HG02884 (cell line): ENCODE measurements around the gene VOPP1.

Experiments used
- ATAC-seq: cut with Tn5 transposase; IDR thresholded peaks from one replicate; pipeline ENCODE4 v1.9.1; 2021; ENCODE audit warnings: mild to moderate bottlenecking, moderate library complexity; ENCODE audit not compliant: unreplicated experiment

VOPP1 gene

GRCh38 chr7:55441002-55441401 is 131.3 kb downstream of the VOPP1 start:
- no peak for ATAC-seq

DNA sequence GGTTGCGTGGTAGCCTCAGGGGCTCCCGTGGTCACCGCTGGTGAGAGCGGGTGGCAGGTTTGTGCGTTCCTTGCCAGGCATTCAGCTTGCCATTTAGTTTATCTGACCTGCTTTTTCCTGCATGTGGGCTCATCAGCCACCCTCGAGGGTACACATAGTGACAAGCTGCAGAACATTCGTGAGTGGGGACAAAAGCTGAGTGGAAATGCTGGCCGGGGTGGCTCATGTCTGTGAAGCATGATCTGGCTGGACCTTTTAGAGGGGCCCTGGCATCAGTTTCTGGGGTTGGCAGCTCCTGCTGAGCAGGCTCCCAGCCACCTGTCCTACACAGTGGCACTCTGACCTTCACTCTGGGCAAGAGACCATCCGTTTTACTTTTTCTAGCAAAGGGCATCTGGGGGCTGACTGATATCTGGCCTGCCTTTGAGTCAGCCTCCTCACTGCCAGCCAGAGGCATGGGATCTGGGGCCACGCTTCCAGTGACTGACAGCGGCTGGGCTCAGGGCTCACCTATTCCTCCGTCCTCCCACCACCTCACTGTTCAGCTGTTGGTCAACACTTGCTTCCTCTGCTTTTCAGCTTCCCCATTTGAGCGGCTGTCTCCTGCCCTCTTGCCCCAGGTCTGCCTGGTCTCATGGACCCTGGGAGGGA is 132.1 kb downstream of the VOPP1 start:
- no peak for ATAC-seq

DNA sequence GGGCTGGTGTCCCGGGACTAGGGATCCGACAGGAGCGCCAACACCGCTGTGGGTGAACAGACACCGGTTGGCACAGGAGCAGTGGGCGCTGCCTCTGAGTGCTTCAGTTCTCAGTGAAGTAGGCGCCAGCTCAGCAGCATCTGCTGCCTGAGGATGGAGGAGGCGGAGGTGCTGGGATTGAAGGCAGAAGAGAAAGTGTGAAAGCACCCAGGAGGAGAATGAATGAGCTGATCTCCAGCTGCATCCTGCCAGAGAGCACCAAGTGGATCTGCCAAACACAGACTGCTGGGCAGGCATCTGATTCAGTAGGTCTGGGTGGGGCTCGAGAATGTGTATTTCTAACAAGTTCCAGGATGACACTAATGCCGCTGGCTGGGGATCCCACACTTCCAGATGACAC is 132.7 kb downstream of the VOPP1 start:
- no peak for ATAC-seq

DNA sequence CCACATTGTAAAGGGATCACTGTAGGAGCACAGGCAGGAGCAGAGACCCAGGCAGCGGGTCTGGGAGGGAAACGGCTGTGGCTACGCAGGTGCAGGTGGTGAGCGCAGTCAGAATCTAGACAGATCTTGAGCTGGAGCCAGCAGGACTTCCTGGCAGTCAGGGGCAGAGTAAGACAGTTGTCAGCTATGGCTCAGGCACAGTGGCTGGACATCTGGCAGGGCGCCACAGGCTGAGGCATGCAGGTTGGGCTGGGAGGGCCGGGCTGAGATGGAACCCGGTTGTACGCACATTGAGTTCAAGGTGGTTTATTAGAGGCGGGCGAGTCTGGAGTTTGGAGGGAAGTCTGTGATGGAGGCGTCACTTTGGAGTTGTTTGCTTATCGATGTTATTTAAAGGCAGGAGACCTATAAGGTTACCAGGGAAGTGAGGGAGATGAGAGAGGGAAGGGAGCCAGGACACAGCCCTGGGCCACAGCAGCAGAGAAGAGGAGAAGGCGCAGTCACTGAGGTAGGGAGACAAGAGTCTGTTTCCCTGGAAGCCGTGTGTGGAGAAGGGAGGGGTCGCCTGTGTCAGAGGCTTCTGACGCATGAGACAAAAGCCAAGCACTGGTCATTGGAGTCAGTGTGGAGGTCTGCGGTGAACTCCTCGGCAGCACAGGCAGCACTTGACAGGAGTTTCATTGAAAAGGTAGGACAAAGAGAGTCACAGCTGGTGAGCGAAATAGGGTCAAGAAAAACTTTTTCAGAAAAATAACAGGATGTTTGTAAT is 133.4 kb downstream of the VOPP1 start:
- ATAC-seq = no peak

DNA sequence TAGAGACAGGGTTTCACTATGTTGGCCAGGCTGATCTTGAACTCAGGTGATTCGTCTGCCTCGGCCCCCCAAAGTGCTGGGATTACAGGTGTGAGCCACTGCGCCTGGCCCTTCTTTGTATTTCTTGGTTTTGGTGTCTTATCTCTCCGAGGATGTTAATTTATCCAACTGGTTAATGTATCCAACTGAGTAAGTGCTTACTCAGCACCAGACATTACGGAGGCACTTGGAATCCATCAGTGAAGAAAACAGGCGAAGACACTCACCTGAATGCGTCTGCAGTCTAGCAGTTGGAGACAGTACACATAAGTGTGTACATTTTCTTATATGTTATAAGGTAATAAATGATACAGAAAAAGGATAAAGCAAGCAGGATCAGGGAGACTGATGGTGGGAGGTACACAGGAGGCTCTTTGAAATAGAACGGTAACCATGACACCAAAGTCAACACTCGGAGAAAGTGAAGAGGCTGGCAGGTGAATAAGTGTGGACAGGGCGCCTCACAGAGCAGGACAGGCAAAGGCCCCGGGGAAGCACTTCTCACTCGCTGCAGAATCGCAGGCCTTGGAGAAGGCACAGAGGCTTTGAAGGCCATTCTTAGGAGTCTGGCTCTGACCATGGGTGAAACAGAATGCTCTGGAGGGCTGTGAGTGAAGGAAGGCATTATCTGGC is 134.1 kb downstream of the VOPP1 start:
- ATAC-seq = no peak

DNA sequence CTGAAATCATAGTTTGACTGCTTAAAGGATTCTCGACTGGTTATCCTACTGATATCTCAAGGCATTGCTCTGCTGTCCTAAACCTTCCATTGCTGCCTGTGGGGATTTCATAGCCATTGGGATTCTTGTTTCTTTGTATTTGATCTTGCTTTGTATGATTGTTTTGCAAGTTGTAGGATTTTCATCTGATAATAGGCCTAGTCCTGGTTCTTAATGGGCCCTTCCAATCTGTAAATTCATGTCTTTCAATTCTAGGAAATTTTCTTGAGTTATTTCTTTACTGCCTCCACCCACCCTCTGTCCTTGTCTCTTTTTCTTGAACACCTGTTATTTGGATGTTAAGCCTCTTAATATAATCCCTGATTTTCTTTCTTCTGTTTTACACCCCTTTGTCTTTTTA is 134.9 kb downstream of the VOPP1 start:
- no peak for ATAC-seq

GRCh38 chr7:55436457-55436856 is 135.8 kb downstream of the VOPP1 start:
- no peak for ATAC-seq

DNA sequence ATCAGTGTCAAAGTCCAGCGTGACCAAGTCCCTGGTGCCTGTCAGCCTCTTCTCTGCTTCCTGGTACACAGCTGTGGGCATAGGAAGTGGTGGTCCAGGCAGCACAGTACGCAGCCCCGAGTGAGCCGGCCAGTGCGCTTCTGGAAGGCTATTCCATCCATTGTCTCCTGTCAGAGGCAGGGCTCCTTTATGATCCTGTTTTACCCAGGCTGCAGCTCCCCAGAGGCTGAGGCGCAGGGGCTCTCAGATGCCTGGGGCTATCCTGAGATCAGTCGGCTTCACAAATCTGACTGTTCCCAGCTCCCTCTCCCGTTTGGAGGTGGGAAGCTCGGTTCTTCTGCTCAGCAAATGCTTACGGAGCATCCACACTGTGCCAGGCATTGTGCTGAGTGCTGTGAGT is 136.8 kb downstream of the VOPP1 start:
- no peak for ATAC-seq

DNA sequence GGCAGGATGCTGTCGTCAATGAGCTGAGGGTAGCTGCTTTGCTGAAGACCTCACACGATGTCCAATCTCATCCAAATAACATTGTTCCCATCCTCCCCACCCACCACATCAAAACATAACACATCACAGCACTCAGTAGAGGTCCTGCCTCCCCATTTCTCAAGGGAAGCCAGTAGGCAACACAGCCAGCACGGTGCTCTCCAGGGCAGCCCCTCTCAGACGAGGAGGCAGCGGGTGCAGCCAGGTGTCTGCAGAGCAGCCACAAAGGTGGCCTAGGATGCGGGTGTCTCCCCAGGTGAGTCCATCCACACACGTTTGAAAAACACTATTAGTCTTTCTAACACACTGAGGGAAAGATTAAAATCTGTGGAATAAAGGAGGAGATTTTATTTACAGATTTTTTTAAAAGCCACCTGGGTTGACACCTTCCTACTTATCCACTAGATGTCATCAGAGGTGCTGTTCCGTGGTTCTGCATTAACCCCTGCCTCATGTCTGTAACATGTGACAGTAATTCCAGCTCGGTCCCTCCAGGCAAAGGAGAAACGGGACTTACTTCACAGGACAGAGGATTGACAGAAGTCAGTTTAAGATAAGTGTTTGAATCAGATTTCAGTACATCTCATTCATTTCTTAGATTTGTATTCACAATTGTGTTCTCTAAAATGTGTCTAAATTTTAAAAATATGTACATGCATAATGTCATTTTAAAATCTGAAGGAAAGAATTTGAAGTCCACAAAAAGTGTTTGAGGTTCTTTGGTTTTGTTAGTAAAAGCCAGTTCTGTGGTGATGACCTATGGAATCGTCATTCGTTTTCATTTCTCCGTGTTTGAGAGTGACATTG is 139.1 kb downstream of the VOPP1 start:
- ATAC-seq = peak; percentile 85

- ATAC-seq = no peak
These were observed 139.8 kb downstream of the VOPP1 start for GRCh38 chr7:55432506-55432905.

DNA sequence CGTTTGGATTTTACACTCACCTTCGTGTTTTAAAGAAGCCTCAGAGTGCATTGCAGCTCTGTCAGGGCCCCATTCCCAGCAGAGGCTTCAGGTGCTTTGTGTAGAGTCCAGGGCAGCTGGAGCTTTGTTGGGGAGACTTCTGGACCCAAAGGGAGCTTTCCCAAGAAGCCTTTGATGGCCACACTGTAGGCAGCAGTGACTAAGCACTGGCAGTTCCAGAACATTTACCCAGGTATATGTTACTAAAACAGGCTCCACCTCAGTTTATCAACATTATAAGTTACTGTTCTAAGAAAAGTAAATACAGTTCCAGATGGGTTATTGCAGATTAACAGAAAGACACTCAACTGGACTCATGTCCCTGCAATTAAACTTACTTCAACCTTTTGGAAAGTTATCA is 140.4 kb downstream of the VOPP1 start:
- ATAC-seq = no peak

- ATAC-seq = no peak
These were observed 142.3 kb downstream of the VOPP1 start for GRCh38 chr7:55429835-55430499.

DNA sequence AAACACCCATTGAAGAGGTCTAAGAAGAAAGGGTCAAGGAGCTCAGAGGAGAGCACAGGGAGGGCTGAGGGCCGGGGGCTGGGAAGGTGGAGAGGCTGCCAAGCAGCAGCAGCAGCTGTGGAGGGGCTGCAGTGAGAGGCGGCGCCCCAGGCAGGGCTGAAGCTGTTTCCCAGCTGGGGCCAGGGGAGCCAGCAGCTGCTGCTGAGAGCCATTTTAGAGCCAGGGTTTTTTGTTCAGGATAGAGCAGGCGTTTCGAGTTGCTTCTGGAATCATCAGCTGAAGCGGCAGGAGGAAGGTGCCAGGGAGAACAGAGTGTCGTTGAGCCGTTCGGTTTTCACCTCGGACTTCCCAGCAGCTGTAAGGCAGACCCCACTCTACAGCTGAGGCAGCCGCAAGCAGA is 144.5 kb downstream of the VOPP1 start:
- no peak for ATAC-seq

DNA sequence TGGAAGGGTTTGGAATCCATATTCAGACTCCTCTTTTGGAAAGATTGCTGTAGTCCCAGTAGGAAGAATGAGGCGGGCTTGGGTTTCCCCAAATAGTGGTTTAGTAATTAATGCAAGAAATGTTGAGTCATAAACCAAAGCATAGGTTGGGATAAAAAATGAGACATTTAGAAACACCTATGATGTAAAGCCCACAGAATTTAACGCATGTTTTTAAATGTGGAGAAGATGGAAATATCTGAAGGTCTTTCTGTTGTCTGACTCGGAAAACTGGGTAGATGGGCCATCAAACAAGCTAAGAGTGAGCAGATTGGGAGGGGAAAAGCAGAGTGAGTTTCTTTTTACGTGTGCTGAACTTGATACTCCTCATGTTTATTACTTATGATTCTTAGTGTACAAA is 145.0 kb downstream of the VOPP1 start:
- no peak for ATAC-seq

DNA sequence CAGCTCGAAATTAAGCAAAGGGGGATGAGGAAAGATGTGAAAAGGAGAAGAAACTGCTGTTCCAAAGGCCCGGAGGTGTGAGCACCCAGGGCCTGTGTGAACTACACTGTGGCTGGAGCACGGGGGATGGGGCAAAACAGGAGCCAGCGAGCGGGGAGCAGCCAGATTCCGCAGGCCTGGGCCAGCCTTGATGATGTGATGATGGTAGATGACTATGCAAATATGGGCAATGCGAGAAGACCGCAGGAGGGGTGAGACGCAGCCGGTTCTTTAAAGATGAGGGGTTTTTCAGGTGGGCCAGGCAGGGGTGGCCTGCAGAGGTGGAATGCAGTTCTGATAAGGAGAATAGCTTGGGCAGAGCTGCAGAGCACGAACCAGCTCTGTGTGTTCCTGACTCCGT is 145.6 kb downstream of the VOPP1 start:
- ATAC-seq = no peak

DNA sequence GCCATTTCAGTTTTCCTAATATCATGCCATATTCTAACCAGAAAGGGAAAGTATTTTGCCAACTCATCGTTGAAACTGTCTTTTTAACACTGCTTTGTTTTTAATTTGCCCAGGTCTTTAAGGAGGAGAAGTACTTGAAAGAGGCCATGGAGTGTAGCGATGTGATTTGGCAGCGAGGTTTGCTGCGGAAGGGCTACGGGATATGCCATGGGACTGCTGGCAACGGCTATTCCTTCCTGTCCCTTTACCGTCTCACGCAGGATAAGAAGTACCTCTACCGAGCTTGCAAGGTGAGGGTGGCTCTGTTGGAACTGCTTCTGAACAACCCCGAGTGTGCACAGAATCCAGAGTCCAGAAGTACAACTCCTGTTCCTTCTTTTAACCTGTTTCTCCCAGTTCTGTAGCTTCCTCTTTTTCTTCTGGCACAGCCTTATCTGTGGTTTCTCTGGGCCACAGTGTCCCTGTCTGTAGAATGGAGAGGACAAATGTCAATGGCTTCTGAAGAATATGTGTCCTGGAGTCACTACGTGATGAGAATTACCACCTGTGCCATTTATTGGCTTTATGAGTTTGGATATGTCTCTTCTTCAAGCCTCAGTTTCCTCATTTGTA is 147.1 kb downstream of the VOPP1 start:
- ATAC-seq = no peak

DNA sequence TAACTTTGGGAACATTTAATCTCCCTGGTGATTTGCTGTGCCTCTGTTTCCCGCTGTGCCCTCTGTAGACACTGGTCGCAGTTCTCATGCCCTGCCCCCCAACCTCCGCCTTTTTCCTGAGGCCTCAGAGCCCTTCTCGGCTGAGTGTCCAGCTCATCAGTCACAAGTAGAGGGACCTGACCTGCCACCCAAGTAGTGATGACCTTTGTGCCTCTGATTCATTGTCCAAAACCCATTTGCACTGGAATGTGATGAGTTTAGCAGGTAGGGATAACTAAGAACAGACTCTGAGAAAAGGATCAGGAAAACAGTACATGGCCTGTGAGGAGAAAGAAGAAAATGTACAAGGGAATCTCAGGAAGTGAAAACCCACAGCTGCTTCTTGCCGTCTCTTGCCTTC is 148.4 kb downstream of the VOPP1 start:
- ATAC-seq = no peak

DNA sequence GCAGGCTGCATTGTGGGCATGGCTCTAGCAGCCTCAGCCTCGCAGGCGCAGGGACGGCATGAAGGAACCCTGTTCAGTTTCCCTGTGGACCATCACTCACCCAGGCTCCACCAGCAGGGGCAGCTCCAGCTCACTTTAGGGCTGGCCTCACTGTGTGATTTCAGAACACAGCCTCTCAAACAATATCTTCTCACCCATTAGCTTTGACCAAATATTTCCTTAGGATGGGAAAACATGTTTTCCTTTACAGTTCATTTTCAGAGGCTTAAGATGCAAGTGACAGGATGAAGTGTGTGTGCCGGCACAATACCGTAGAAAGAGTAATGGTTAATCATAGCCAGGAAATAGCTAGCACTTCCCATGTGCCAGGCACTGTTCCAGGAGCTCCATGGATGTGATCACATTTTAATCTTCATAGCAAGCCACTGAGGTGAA is 149.0 kb downstream of the VOPP1 start:
- no peak for ATAC-seq
